Right lobe of liver (tissue), 6 donors: ENCODE measurements around the gene POC5. TPM values are rescaled to one million over a fixed set of nuclear protein-coding genes. Genes with fewer than 3 reads are reported as not detected.

Source experiments
- ATAC-seq, 4 donors: fragments of 200-7000 bp; cut with Tn5 transposase; one replicate each; pipeline ENCODE4 v1.9.1; 2020; ENCODE audit warnings: mild to moderate bottlenecking in 4 of 4, moderate library complexity in 4 of 4
- DNase-seq, 3 donors: peaks; one replicate each; pipeline ENCODE4 v3.0.0-alpha.2; 2020
- H3K27ac ChIP-seq, 3 donors: fragments of 200-600 bp; one replicate each; pipeline ENCODE4 v1.8.0; 2022
- H3K27me3 ChIP-seq, 2 donors: fragments of 200-600 bp; one replicate each; pipeline ENCODE4 v1.8.0; 2022
- H3K36me3 ChIP-seq, 4 donors: fragments of 200-600 bp; sonication (generic) in 1 of 4; one replicate each; pipeline versions ENCODE4 v1.5.1 to v1.8.0; 2017 to 2022; ENCODE audit warnings: control low read depth in 1 of 4
- H3K4me1 ChIP-seq, 4 donors: fragments of 200-600 bp; sonication (generic) in 1 of 4; one replicate each; pipeline versions ENCODE4 v1.5.1 to v1.8.0; 2017 to 2022; ENCODE audit warnings: control low read depth in 1 of 4
- H3K4me3 ChIP-seq, 3 donors: fragments of 200-600 bp; one replicate each; pipeline ENCODE4 v1.8.0; 2022
- H3K9me3 ChIP-seq, 4 donors: fragments of 200-600 bp; sonication (generic) in 1 of 4; one replicate each; pipeline versions ENCODE4 v1.5.1 to v1.8.0; 2017 to 2022; ENCODE audit warnings: control low read depth in 1 of 4
- CTCF ChIP-seq, 4 donors: fragments of 200-600 bp in 3 of 4; fragments of 450-650 bp in 1 of 4; IDR thresholded peaks; one replicate each; pipeline versions ENCODE4 v1.5.1 to v1.8.0; 2016 to 2022; ENCODE audit warnings: antibody characterized with exemption in 4 of 4, mild to moderate bottlenecking in 2 of 4
- POLR2A ChIP-seq: fragments of 450-650 bp; IDR thresholded peaks from one replicate; pipeline ENCODE4 v1.6.1; 2017; ENCODE audit warnings: antibody characterized with exemption, mild to moderate bottlenecking
- WGBS: methylation state at CpG from one replicate; pipeline ENCODE4 v1.1.6; 2018; ENCODE audit warnings: low coverage, low lambda C conversion rate; ENCODE audit not compliant: insufficient coverage; ENCODE audit errors: missing lambda C conversion rate; 5-methylcytosine and 5-hydroxymethylcytosine counted together
- intact Hi-C, 2 donors: fragments of 100-400 bp; cut with DNase I; formaldehyde crosslinking; loops; one replicate each; pipeline versions ENCODE4 v1.11.2 to v1.14.1; 2022
- total RNA-seq, 6 experiments: library from RNA; depleted of rRNA in 2 of 6; stranded (reverse); fragments of >200 nt in 2 of 6; fragmentation: NEBNext Ultra II Directional in 3 of 6; extraction: Animal tissue kit (Norgen Biotek cat#: 25700) in 3 of 6; gene quantifications; one replicate each; pipeline versions ENCODE4 v1.1.0 to v1.2.4, GENCODE V29; 2016 to 2023
- donor health status: DM: no; HTN: yes; CAD: no.
- donor health status: DM: no; HTN: no; CAD: no.
- donor health status: DM: no; HTN: no; CAD: no.
- donor health status: DM: no; HTN: yes; CAD: no.
- donor health status: DM: no; HTN: yes; CAD: no.

The POC5 gene
- total RNA-seq, 6 experiments from 2014 or later = 1.8 to 10.0 (median 2.8) TPM

- no peak overlapping the region for H3K27ac ChIP-seq
- intact Hi-C loops = no loop called here
- H3K36me3 ChIP-seq = no peaks in the 10 kb centered on the region
- ATAC-seq (peak in 3 of 4 donors; percentile 3 to 31 (median 25)), DNase-seq (no peak)
- no peaks in the 10 kb centered on the region for H3K9me3 ChIP-seq
- H3K27me3 ChIP-seq = no peaks in the 10 kb centered on the region
- WGBS = 80% methylated on average over 1 of the region's 2 CpGs
- TF ChIP-seq CTCF (IDR thresholded peaks at IDR 0.05) = no peak
- no peak for TF ChIP-seq POLR2A
- H3K4me3 ChIP-seq = no peak overlapping the region
- H3K4me1 ChIP-seq = peaks cover 0 to 13% (median 0%) of the 10 kb centered on the region in 4 donors
Measured at GRCh38 chr5:75668445-75668844, 48.8 kb downstream of the POC5 start.

- 47% methylated on average over 2 of the region's 2 CpGs for WGBS
- Histone ChIP-seq H3K27me3 (no peaks in the 10 kb centered on the region), H3K9me3 (no peaks in the 10 kb centered on the region), H3K36me3 (no peaks in the 10 kb centered on the region), H3K4me1 (peaks cover 0 to 13% (median 0%) of the 10 kb centered on the region in 4 donors), H3K27ac (no peak overlapping the region), H3K4me3 (no peak overlapping the region)
- ATAC-seq (no peak), DNase-seq (no peak)
- intact Hi-C loops = no loop called here
- TF ChIP-seq CTCF (IDR thresholded peaks at IDR 0.05) = no peak
- TF ChIP-seq POLR2A = no peak
Measured at GRCh38 chr5:75667586-75667985, 49.7 kb downstream of the POC5 start.

GRCh38 chr5:75666801-75667200 lies 50.4 kb downstream of the POC5 start:
- no peaks in the 10 kb centered on the region for H3K9me3 ChIP-seq
- H3K27ac ChIP-seq = no peak overlapping the region
- H3K4me3 ChIP-seq = no peak overlapping the region
- no peaks in the 10 kb centered on the region for H3K27me3 ChIP-seq
- TF ChIP-seq POLR2A = no peak
- no peak for TF ChIP-seq CTCF (IDR thresholded peaks at IDR 0.05)
- no peak for DNase-seq
- intact Hi-C loops = no loop called here
- ATAC-seq = no peak
- WGBS = 89% methylated on average over 6 of the region's 6 CpGs
- H3K36me3 ChIP-seq = no peaks in the 10 kb centered on the region
- peaks cover 0 to 13% (median 0%) of the 10 kb centered on the region in 4 donors for H3K4me1 ChIP-seq

- Histone ChIP-seq H3K9me3 (no peaks in the 10 kb centered on the region), H3K27me3 (no peaks in the 10 kb centered on the region), H3K4me3 (no peak overlapping the region), H3K36me3 (no peaks in the 10 kb centered on the region), H3K27ac (no peak overlapping the region), H3K4me1 (peaks cover 0 to 9% (median 0%) of the 10 kb centered on the region in 4 donors)
- ATAC-seq (no peak), DNase-seq (no peak)
- TF ChIP-seq CTCF (IDR thresholded peaks at IDR 0.05) = no peak
- no peak for TF ChIP-seq POLR2A
- WGBS = 91% methylated on average over 2 of the region's 2 CpGs
- intact Hi-C loops = no loop called here
Measured at GRCh38 chr5:75664979-75665378, 52.3 kb downstream of the POC5 start.
